ENCODE measurements around the gene SNX1.

The SNX1 gene

GRCh38 chr15:64149893-64150578 lies 54.3 kb downstream of the SNX1 start:
- TF ChIP-seq, protein P1, sequence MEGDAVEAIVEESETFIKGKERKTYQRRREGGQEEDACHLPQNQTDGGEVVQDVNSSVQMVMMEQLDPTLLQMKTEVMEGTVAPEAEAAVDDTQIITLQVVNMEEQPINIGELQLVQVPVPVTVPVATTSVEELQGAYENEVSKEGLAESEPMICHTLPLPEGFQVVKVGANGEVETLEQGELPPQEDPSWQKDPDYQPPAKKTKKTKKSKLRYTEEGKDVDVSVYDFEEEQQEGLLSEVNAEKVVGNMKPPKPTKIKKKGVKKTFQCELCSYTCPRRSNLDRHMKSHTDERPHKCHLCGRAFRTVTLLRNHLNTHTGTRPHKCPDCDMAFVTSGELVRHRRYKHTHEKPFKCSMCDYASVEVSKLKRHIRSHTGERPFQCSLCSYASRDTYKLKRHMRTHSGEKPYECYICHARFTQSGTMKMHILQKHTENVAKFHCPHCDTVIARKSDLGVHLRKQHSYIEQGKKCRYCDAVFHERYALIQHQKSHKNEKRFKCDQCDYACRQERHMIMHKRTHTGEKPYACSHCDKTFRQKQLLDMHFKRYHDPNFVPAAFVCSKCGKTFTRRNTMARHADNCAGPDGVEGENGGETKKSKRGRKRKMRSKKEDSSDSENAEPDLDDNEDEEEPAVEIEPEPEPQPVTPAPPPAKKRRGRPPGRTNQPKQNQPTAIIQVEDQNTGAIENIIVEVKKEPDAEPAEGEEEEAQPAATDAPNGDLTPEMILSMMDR (IDR thresholded peaks at IDR 0.05; ENCODE audit: insufficient read depth, low read length, missing control alignments) = no peak
- ChIA-PET CTCF (interaction anchor here (0.9 to 5.8 kb wide), 5 partner anchors 8 to 540 kb away, joined by 3 to 27 read pairs (median 5); no protein-coding TSS in a partner anchor), POLR2A (interaction anchor here (0.7 to 1.4 kb wide), 2 partner anchors 13 to 211 kb away, joined by 4 to 5 read pairs; partner anchors contain the start of gene PPIB)
- no peak overlapping the region for H3K4me3 ChIP-seq (ENCODE audit: low read depth, low read length)
- no peak for DNase-seq (ENCODE audit: low read depth, low spot score)

GRCh38 chr15:64151727-64152506 lies 56.1 kb downstream of the SNX1 start, which contains the start of gene SNX22:
Gene SNX22 (plus strand): TSS chr15:64151731. CDS start chr15:64151776, 45 bp downstream.
- DNase-seq (ENCODE audit: low read depth, low spot score) = no peak
- CTCF ChIA-PET = interaction anchor here (1.7 to 3.0 kb wide), 3 partner anchors 10 to 36 kb away, joined by 4 to 39 read pairs (median 7); partner anchors contain the start of gene PPIB
- peak within 1 kb of the TSS; percentile 50 for H3K4me3 ChIP-seq (ENCODE audit: low read depth, low read length)
- TF ChIP-seq, protein P1 (IDR thresholded peaks at IDR 0.05; ENCODE audit: insufficient read depth, low read length, missing control alignments) = no peak
- POLR2A ChIA-PET = interaction anchor here (1.7 kb wide), 1 partner anchor 10 kb away, joined by 7 read pairs; no protein-coding TSS in a partner anchor

- CTCF ChIA-PET = interaction anchor here (0.6 to 3.1 kb wide), 25 partner anchors 8 to 523 kb away, joined by 3 to 39 read pairs (median 4); partner anchors contain the start of genes PPIB, SNX1 and TRIP4
- POLR2A ChIA-PET = interaction anchor here (0.6 to 1.8 kb wide), 3 partner anchors 9 to 302 kb away, joined by 3 to 11 read pairs (median 7); partner anchors contain the start of gene PPIB
- DNase-seq (ENCODE audit: low read depth, low spot score) = no peak
- TF ChIP-seq, protein P1 (IDR thresholded peaks at IDR 0.05; ENCODE audit: insufficient read depth, low read length, missing control alignments) = no peak
- no peak overlapping the region; the same call in 1 of the 2 replicates for H3K4me3 ChIP-seq (ENCODE audit: low read depth, low read length)
Observed at GRCh38 chr15:64152507-64153387, 57.0 kb downstream of the SNX1 start.

DNA sequence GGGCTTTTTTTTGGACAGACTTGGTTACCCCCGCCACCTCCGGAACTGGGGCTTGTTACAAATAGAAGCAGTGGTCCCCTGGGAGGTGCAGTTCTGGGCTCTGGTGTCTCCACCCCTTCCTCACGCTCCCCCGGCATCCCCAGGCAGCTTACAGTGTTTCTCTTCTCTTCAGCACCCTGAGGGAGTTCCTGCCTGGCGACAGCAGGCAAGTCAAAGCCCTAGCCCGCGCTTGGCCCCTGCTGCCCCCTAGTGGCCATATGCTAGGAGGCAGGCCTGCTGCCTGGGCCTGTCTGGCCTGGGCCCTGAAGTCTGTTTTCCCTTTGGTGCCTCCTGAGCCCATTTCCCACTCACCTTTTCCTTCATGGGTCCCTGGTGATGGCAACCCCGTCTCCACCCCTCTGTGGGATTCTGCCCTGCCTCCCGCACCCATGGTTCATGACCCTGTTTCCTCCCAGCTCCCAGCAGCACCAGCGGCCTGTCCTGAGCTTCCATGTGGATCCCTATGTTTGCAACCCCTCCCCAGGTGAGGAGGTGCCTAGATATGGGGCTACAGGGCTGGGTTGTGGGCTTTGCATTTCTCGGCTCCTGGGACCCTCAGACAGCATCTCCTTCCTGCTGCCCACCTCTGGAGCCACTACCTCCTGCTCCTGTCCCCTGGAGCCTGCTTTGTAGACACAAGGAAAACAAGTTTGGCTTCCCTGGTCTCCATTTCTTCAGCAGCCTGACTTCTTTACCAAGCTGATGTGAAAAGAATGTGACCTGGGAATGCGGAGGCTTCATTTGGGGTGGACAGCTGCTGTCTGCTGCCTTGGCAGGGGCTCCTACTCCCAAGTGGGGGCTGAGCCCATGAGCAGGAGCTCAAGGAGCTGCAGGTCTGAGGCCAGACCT lies 57.9 kb downstream of the SNX1 start:
- no peak overlapping the region for H3K4me3 ChIP-seq (ENCODE audit: low read depth, low read length)
- CTCF ChIA-PET = interaction anchor here (0.6 to 3.1 kb wide), 33 partner anchors 9 to 544 kb away, joined by 3 to 39 read pairs (median 3); partner anchors contain the start of genes CSNK1G1, PPIB, SNX1 and TRIP4
- TF ChIP-seq, protein P1 (IDR thresholded peaks at IDR 0.05; ENCODE audit: insufficient read depth, low read length, missing control alignments) = peak; percentile 99
- POLR2A ChIA-PET = interaction anchor here (1.7 to 1.8 kb wide), 2 partner anchors 8 to 10 kb away, joined by 7 to 11 read pairs; partner anchors contain the start of gene PPIB
- DNase-seq (ENCODE audit: low read depth, low spot score) = peak; percentile 29
